GM19324 (cell line): ENCODE measurements around the gene SNAPC4.
"Not testable (repeated sequence)": the region's sequence is repeated elsewhere in the genome, so short reads cannot be mapped to it uniquely, and the experiment has no call there.

Source experiments
- ATAC-seq: cut with Tn5 transposase; IDR thresholded peaks from one replicate; pipeline ENCODE4 v1.9.1; 2021; ENCODE audit warnings: mild to moderate bottlenecking, moderate library complexity; ENCODE audit not compliant: unreplicated experiment, low FRiP score

Gene SNAPC4

GRCh38 chr9:136433043-136433715 lies 33.2 kb upstream of the SNAPC4 start:
- no peak for ATAC-seq

GRCh38 chr9:136432591-136432990 lies 32.6 kb upstream of the SNAPC4 start:
- ATAC-seq, result no peak

GRCh38 chr9:136431782-136432350 lies 31.9 kb upstream of the SNAPC4 start:
- no peak for ATAC-seq

GRCh38 chr9:136430588-136431234 lies 30.7 kb upstream of the SNAPC4 start:
- no peak for ATAC-seq

GRCh38 chr9:136429683-136430491 lies 29.9 kb upstream of the SNAPC4 start:
- no peak for ATAC-seq

- ATAC-seq, result no peak
Measured at GRCh38 chr9:136429075-136429628, 29.2 kb upstream of the SNAPC4 start.

GRCh38 chr9:136426787-136427186 lies 26.8 kb upstream of the SNAPC4 start:
- ATAC-seq, result no peak

GRCh38 chr9:136425367-136425766 lies 25.4 kb upstream of the SNAPC4 start:
- ATAC-seq, result not testable (repeated sequence)

GRCh38 chr9:136424750-136425362 lies 24.9 kb upstream of the SNAPC4 start:
- ATAC-seq, result no peak

- no peak for ATAC-seq
Measured at GRCh38 chr9:136423432-136424146, 23.6 kb upstream of the SNAPC4 start.

GRCh38 chr9:136422876-136423275 lies 22.9 kb upstream of the SNAPC4 start:
- no peak for ATAC-seq

GRCh38 chr9:136421791-136422190 lies 21.8 kb upstream of the SNAPC4 start:
- no peak for ATAC-seq

- no peak for ATAC-seq
Measured at GRCh38 chr9:136419092-136419420, 19.1 kb upstream of the SNAPC4 start.

GRCh38 chr9:136418182-136419091 lies 18.5 kb upstream of the SNAPC4 start:
- ATAC-seq, result no peak

- ATAC-seq, result no peak
Measured at GRCh38 chr9:136416914-136417313, 16.9 kb upstream of the SNAPC4 start.

GRCh38 chr9:136416427-136416826 lies 16.5 kb upstream of the SNAPC4 start:
- ATAC-seq, result no peak

- no peak for ATAC-seq
Measured at GRCh38 chr9:136412962-136413361, 13.0 kb upstream of the SNAPC4 start.

GRCh38 chr9:136411378-136411777 lies 11.4 kb upstream of the SNAPC4 start:
- ATAC-seq, result no peak
